Measurements from ENCODE around the gene TTC32. TPM values are rescaled to one million over a fixed set of nuclear protein-coding genes. Genes with fewer than 3 reads are reported as not detected.

The TTC32 gene
- total and polyA plus RNA-seq, 5 donors, result 5.3 to 8.7 (median 7.5) TPM

GRCh38 chr2:19860022-19860421 is 41.8 kb downstream of the TTC32 start:
- Histone ChIP-seq H3K27ac (ENCODE audit: low read length) (no peak overlapping the region), H3K27me3 (ENCODE audit: control insufficient read depth, insufficient read depth) (no peaks in the 10 kb centered on the region), H3K4me1 (ENCODE audit: control insufficient read depth, insufficient read depth, low read length) (no peaks in the 10 kb centered on the region), H3K9me3 (ENCODE audit: control insufficient read depth, low read length) (no peaks in the 10 kb centered on the region), H3K4me3 (ENCODE audit: low read length) (no peak overlapping the region)
- ATAC-seq, result no peak
- DNase-seq, result no peak
- intact Hi-C loops (cut with DNase I), result loop anchor here in 3 of 4 donors (5.0 to 10.0 kb wide), 8 partner anchors 495 to 1465 kb away; no protein-coding TSS in a partner anchor
- 86% methylated on average over 6 of the region's 6 CpGs for WGBS

GRCh38 chr2:19859565-19859964 is 42.2 kb downstream of the TTC32 start:
- intact Hi-C loops (cut with DNase I), result no loop called here
- 91% methylated on average over 11 of the region's 11 CpGs for WGBS
- no peak for DNase-seq
- no peak for ATAC-seq
- H3K27me3 ChIP-seq (ENCODE audit: control insufficient read depth, insufficient read depth), result no peaks in the 10 kb centered on the region
- no peaks in the 10 kb centered on the region for H3K4me1 ChIP-seq (ENCODE audit: control insufficient read depth, insufficient read depth, low read length)
- H3K4me3 ChIP-seq (ENCODE audit: low read length), result no peak overlapping the region
- H3K27ac ChIP-seq (ENCODE audit: low read length), result no peak overlapping the region
- H3K9me3 ChIP-seq (ENCODE audit: control insufficient read depth, low read length), result no peaks in the 10 kb centered on the region

GRCh38 chr2:19857806-19858205 is 44.0 kb downstream of the TTC32 start:
- Histone ChIP-seq H3K4me3 (ENCODE audit: low read length) (no peak overlapping the region), H3K9me3 (ENCODE audit: control insufficient read depth, low read length) (no peaks in the 10 kb centered on the region), H3K27ac (ENCODE audit: low read length) (no peak overlapping the region), H3K27me3 (ENCODE audit: control insufficient read depth, insufficient read depth) (no peaks in the 10 kb centered on the region), H3K4me1 (ENCODE audit: control insufficient read depth, insufficient read depth, low read length) (no peaks in the 10 kb centered on the region)
- no peak for ATAC-seq
- DNase-seq, result no peak
- intact Hi-C loops (cut with DNase I), result no loop called here
- WGBS, result 92% methylated on average over 15 of the region's 15 CpGs

DNA sequence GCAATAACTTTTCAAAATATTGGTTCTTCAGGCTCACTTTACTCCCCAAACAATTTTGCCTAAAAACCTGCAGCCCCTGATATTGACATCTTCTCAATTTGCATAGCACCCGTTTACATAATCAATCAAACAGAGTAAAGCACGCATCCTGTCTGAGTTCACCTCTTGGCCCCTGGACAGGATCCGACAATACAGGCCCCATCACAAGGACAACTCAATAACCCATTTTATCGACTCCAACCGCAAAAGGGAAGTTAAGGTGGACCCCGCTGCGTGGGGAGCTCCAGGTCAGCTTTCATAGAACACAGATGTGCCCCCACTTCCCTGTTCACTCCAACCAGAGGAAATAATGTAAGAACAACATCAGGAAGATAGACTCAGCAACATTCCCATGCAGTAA is 44.7 kb downstream of the TTC32 start:
- H3K4me3 ChIP-seq (ENCODE audit: low read length), result no peak overlapping the region
- DNase-seq (no peak), ATAC-seq (no peak)
- WGBS, result 69% methylated on average over 7 of the region's 7 CpGs
- intact Hi-C loops (cut with DNase I), result no loop called here
- H3K27me3 ChIP-seq (ENCODE audit: control insufficient read depth, insufficient read depth), result no peaks in the 10 kb centered on the region
- no peaks in the 10 kb centered on the region for H3K4me1 ChIP-seq (ENCODE audit: control insufficient read depth, insufficient read depth, low read length)
- H3K9me3 ChIP-seq (ENCODE audit: control insufficient read depth, low read length), result no peaks in the 10 kb centered on the region
- H3K27ac ChIP-seq (ENCODE audit: low read length), result no peak overlapping the region

- Histone ChIP-seq H3K4me3 (ENCODE audit: low read length) (no peak overlapping the region), H3K27me3 (ENCODE audit: control insufficient read depth, insufficient read depth) (no peaks in the 10 kb centered on the region), H3K9me3 (ENCODE audit: control insufficient read depth, low read length) (no peaks in the 10 kb centered on the region), H3K27ac (ENCODE audit: low read length) (no peak overlapping the region), H3K4me1 (ENCODE audit: control insufficient read depth, insufficient read depth, low read length) (no peaks in the 10 kb centered on the region)
- WGBS, result 76% methylated on average over 15 of the region's 15 CpGs
- intact Hi-C loops (cut with DNase I), result no loop called here
- DNase-seq (no peak), ATAC-seq (no peak)
Measured at GRCh38 chr2:19855542-19856431, 46.0 kb downstream of the TTC32 start.

GRCh38 chr2:19854596-19855541 is 46.9 kb downstream of the TTC32 start:
- H3K27me3 ChIP-seq (ENCODE audit: control insufficient read depth, insufficient read depth), result no peaks in the 10 kb centered on the region
- DNase-seq (no peak), ATAC-seq (no peak)
- H3K4me1 ChIP-seq (ENCODE audit: control insufficient read depth, insufficient read depth, low read length), result no peaks in the 10 kb centered on the region
- H3K9me3 ChIP-seq (ENCODE audit: control insufficient read depth, low read length), result no peaks in the 10 kb centered on the region
- no peak overlapping the region for H3K4me3 ChIP-seq (ENCODE audit: low read length)
- H3K27ac ChIP-seq (ENCODE audit: low read length), result no peak overlapping the region
- WGBS, result 94% methylated on average over 20 of the region's 20 CpGs
- intact Hi-C loops (cut with DNase I), result no loop called here

GRCh38 chr2:19851116-19851695 is 50.6 kb downstream of the TTC32 start:
- Histone ChIP-seq H3K9me3 (ENCODE audit: control insufficient read depth, low read length) (no peaks in the 10 kb centered on the region), H3K4me1 (ENCODE audit: control insufficient read depth, insufficient read depth, low read length) (no peaks in the 10 kb centered on the region), H3K27ac (ENCODE audit: low read length) (no peak overlapping the region), H3K27me3 (ENCODE audit: control insufficient read depth, insufficient read depth) (no peaks in the 10 kb centered on the region), H3K4me3 (ENCODE audit: low read length) (no peak overlapping the region)
- intact Hi-C loops (cut with DNase I), result no loop called here
- ATAC-seq, result no peak
- no peak for DNase-seq
- 74% methylated on average over 7 of the region's 7 CpGs for WGBS

DNA sequence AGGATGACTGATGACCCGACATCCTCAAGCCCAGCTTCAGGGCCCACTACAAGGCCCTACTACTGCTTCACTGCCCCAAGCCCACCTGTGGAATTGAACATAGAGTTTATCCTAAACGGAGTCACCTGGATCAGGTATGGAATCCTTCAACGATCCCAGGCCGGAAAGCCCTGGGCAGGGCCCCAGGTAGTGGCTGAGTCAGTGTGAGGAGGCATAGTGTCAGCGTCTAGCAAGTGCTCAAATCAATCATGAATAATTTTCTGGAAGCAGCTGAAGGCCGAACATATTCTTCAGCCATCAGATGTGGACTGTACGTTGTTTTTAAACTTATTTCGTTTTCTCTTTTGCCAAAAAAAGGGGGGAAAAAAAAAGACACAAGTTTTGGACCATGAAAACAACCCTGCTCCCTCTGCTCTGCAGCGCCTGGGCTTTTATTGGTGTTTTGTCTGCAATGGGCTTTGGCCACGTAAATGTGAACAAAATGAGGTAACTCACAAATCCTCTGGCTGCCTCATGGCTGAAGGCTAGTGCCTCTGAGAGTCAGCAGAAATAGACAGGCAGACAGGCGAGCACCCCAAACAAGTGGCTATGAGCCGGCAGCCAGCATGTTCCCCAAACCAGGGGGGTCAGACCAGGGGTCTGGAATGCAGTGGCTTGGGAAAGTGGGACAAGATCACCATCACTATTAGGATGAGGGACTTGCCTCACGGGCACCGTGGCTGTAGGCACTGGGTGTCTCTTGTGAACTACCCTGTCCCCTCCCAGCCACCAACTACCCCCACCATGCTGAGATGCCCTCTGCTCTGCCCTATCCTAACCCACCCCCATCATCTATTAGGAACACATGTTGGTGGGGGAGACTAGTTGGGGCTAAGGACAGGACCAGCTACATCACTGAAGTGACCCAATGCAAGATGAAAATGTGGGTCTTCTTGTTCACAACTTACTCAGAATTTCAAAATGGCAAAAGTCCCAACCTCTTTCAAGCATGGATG is 51.4 kb downstream of the TTC32 start:
- DNase-seq (no peak), ATAC-seq (peak in 1 of 2 donors; percentile 27)
- WGBS, result 87% methylated on average over 14 of the region's 14 CpGs
- Histone ChIP-seq H3K4me1 (ENCODE audit: control insufficient read depth, insufficient read depth, low read length) (no peaks in the 10 kb centered on the region), H3K27ac (ENCODE audit: low read length) (no peak overlapping the region), H3K27me3 (ENCODE audit: control insufficient read depth, insufficient read depth) (no peaks in the 10 kb centered on the region), H3K9me3 (ENCODE audit: control insufficient read depth, low read length) (no peaks in the 10 kb centered on the region), H3K4me3 (ENCODE audit: low read length) (no peak overlapping the region)
- intact Hi-C loops (cut with DNase I), result no loop called here

GRCh38 chr2:19848952-19849351 is 52.8 kb downstream of the TTC32 start:
- 81% methylated on average over 5 of the region's 5 CpGs for WGBS

More at GRCh38 chr2:19848952-19849351, 52.8 kb downstream of the TTC32 start:
- intact Hi-C loops (cut with DNase I), result no loop called here
- Histone ChIP-seq H3K27me3 (ENCODE audit: control insufficient read depth, insufficient read depth) (no peaks in the 10 kb centered on the region), H3K9me3 (ENCODE audit: control insufficient read depth, low read length) (no peaks in the 10 kb centered on the region), H3K27ac (ENCODE audit: low read length) (no peak overlapping the region), H3K4me1 (ENCODE audit: control insufficient read depth, insufficient read depth, low read length) (no peaks in the 10 kb centered on the region), H3K4me3 (ENCODE audit: low read length) (no peak overlapping the region)
- DNase-seq, result no peak
- ATAC-seq, result no peak
